HG03045 (cell line): ENCODE data around the gene ST3GAL6.

Source experiments
- ATAC-seq: cut with Tn5 transposase; IDR thresholded peaks from one replicate; pipeline ENCODE4 v1.9.1; 2021; ENCODE audit warnings: mild to moderate bottlenecking, moderate library complexity; ENCODE audit not compliant: unreplicated experiment

The ST3GAL6 gene

GRCh38 chr3:98739266-98739665 lies 23.9 kb upstream of the ST3GAL6 start:
- no peak for ATAC-seq

GRCh38 chr3:98740324-98740723 lies 22.8 kb upstream of the ST3GAL6 start:
- no peak for ATAC-seq

GRCh38 chr3:98741121-98741716 lies 21.9 kb upstream of the ST3GAL6 start:
- ATAC-seq: no peak

GRCh38 chr3:98743071-98743470 lies 20.1 kb upstream of the ST3GAL6 start:
- no peak for ATAC-seq

- no peak for ATAC-seq
Measured at GRCh38 chr3:98744283-98744682, 18.9 kb upstream of the ST3GAL6 start.

GRCh38 chr3:98745718-98746117 lies 17.4 kb upstream of the ST3GAL6 start:
- ATAC-seq: no peak

GRCh38 chr3:98746122-98746521 lies 17.0 kb upstream of the ST3GAL6 start:
- no peak for ATAC-seq

- ATAC-seq: no peak
Measured at GRCh38 chr3:98746882-98747281, 16.3 kb upstream of the ST3GAL6 start.

- ATAC-seq: no peak
Measured at GRCh38 chr3:98750276-98750919, 12.7 kb upstream of the ST3GAL6 start.

GRCh38 chr3:98754483-98754882 lies 8.7 kb upstream of the ST3GAL6 start:
- ATAC-seq: no peak

GRCh38 chr3:98755601-98756000 lies 7.5 kb upstream of the ST3GAL6 start:
- ATAC-seq: no peak

- no peak for ATAC-seq
Measured at GRCh38 chr3:98759629-98760028, 3.5 kb upstream of the ST3GAL6 start.

GRCh38 chr3:98761643-98762229 lies 1.4 kb upstream of the ST3GAL6 start:
- no peak for ATAC-seq

- ATAC-seq: no peak
Measured at GRCh38 chr3:98763819-98764418, 779 bp downstream of the ST3GAL6 start.

GRCh38 chr3:98764472-98764884 lies 1.3 kb downstream of the ST3GAL6 start:
- no peak for ATAC-seq

GRCh38 chr3:98765721-98766120 lies 2.6 kb downstream of the ST3GAL6 start:
- ATAC-seq: no peak

GRCh38 chr3:98766924-98767323 lies 3.8 kb downstream of the ST3GAL6 start:
- ATAC-seq: no peak

- no peak for ATAC-seq
Measured at GRCh38 chr3:98768961-98769360, 5.8 kb downstream of the ST3GAL6 start.

- ATAC-seq: no peak
Measured at GRCh38 chr3:98769448-98769847, 6.3 kb downstream of the ST3GAL6 start.

GRCh38 chr3:98770261-98771039 lies 7.3 kb downstream of the ST3GAL6 start:
- peak; percentile 59 for ATAC-seq

- ATAC-seq: no peak
Measured at GRCh38 chr3:98772022-98772421, 8.9 kb downstream of the ST3GAL6 start.
